Measurements from ENCODE around the gene CHI3L1. TPM values are rescaled to one million over a fixed set of nuclear protein-coding genes. Genes with fewer than 3 reads are reported as not detected.

Gene CHI3L1
- total and polyA plus RNA-seq, 10 donors = 2.7 to 41.2 (median 15.5) TPM

DNA sequence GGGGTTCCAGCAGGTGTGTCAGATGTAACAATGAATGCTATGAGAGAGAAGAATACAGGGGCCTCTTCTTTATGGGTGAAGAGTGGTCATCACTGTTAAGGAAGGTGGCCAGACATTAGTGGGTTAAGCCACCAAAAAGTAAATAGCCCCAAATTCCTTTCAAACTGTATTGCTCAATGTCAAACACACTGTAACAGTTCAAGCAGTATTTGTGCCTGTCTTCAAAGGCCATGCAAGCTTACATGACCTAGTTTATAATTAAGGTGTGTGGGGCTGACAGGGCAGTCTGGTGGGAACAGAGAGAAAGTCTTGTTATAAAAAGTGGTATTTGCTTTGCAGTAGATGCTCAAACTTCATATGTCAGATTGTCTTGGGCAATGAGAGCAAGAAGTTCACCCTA, 24.5 kb upstream of the CHI3L1 start:
- TF ChIP-seq POLR2AphosphoS5 (IDR thresholded peaks at IDR 0.05) (no peak), POLR2A (IDR thresholded peaks at IDR 0.05) (no peak)
- TF ChIP-seq, protein P1, sequence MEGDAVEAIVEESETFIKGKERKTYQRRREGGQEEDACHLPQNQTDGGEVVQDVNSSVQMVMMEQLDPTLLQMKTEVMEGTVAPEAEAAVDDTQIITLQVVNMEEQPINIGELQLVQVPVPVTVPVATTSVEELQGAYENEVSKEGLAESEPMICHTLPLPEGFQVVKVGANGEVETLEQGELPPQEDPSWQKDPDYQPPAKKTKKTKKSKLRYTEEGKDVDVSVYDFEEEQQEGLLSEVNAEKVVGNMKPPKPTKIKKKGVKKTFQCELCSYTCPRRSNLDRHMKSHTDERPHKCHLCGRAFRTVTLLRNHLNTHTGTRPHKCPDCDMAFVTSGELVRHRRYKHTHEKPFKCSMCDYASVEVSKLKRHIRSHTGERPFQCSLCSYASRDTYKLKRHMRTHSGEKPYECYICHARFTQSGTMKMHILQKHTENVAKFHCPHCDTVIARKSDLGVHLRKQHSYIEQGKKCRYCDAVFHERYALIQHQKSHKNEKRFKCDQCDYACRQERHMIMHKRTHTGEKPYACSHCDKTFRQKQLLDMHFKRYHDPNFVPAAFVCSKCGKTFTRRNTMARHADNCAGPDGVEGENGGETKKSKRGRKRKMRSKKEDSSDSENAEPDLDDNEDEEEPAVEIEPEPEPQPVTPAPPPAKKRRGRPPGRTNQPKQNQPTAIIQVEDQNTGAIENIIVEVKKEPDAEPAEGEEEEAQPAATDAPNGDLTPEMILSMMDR (IDR thresholded peaks at IDR 0.05 in 8 of 11, conservative IDR thresholded peaks at IDR 0.05 in 3 of 11) = no peak
- Histone ChIP-seq H3K4me3 (no peak overlapping the region), H3K27ac (no peak overlapping the region), H3K4me1 (peaks cover 0 to 13% (median 4%) of the 10 kb centered on the region in 6 donors), H3K36me3 (no peaks in the 10 kb centered on the region), H3K27me3 (replicated peaks in 1 of 7) (peaks cover 0 to 2% (median 0%) of the 10 kb centered on the region in 7 donors), H3K9me3 (no peaks in the 10 kb centered on the region)
- DNase-seq = no peak
- intact Hi-C loops (cut with DNase I; ENCODE audit: low total_unique reads) = no loop called here

DNA sequence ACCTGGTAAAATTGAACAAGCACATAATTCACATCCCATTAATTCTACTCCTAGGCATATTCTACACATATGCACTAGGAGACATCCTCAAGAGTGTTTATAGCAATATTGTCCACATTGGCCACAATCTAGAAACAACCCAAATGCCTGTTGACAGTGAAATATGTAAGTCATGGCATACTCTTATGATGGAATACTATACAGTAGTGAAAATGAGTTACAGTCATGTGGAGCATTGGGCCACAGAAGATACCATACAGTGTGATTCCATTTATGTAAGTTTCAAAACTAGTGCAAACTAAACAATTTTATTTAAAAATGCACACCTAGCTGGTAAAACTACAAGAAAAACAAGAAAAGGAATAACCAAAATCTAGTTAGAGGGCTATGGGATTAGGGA, 23.8 kb upstream of the CHI3L1 start:
- DNase-seq = no peak
- no peaks in the 10 kb centered on the region for H3K9me3 ChIP-seq
- H3K36me3 ChIP-seq = no peaks in the 10 kb centered on the region
- H3K27ac ChIP-seq = no peak overlapping the region
- H3K4me1 ChIP-seq = peaks cover 0 to 7% (median 0%) of the 10 kb centered on the region in 6 donors
- no peaks in the 10 kb centered on the region for H3K27me3 ChIP-seq (replicated peaks in 1 of 7)
- TF ChIP-seq POLR2A (IDR thresholded peaks at IDR 0.05) = no peak
- no peak for TF ChIP-seq POLR2AphosphoS5 (IDR thresholded peaks at IDR 0.05)
- TF ChIP-seq, protein P1 (IDR thresholded peaks at IDR 0.05 in 8 of 11, conservative IDR thresholded peaks at IDR 0.05 in 3 of 11) = no peak
- H3K4me3 ChIP-seq = no peak overlapping the region
- intact Hi-C loops (cut with DNase I; ENCODE audit: low total_unique reads) = no loop called here

DNA sequence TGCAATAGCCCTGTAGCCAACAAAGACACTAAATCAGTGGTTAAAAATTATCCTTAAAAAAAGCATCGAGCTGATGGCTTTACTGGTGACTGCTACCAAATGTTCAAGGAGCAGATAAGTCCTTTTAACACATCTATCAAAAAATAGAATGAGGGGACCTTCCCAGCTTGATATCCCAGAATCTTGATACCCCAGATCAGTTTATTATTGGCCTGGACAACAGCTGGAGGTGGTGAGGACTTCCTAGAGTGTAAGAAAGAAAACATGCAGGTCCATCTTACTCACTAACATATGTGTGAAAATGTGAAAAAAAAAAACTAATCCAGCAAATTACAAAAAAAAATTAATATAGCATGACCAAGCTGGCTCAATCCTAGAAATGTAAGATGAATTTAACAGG, 21.7 kb upstream of the CHI3L1 start:
- DNase-seq = no peak
- 77 to 92% (median 87%) methylated on average over 1 of the region's 1 CpG for whole genome bisulfite sequencing, 5 donors
- intact Hi-C loops (cut with DNase I; ENCODE audit: low total_unique reads) = no loop called here
- Histone ChIP-seq H3K9me3 (no peaks in the 10 kb centered on the region), H3K27me3 (replicated peaks in 1 of 7) (no peaks in the 10 kb centered on the region), H3K36me3 (no peaks in the 10 kb centered on the region), H3K27ac (no peak overlapping the region), H3K4me1 (peaks cover 0 to 2% (median under 1%) of the 10 kb centered on the region in 6 donors), H3K4me3 (no peak overlapping the region)
- TF ChIP-seq POLR2A (IDR thresholded peaks at IDR 0.05) = no peak
- TF ChIP-seq, protein P1 (IDR thresholded peaks at IDR 0.05 in 8 of 11, conservative IDR thresholded peaks at IDR 0.05 in 3 of 11) = no peak
- no peak for TF ChIP-seq POLR2AphosphoS5 (IDR thresholded peaks at IDR 0.05)

DNA sequence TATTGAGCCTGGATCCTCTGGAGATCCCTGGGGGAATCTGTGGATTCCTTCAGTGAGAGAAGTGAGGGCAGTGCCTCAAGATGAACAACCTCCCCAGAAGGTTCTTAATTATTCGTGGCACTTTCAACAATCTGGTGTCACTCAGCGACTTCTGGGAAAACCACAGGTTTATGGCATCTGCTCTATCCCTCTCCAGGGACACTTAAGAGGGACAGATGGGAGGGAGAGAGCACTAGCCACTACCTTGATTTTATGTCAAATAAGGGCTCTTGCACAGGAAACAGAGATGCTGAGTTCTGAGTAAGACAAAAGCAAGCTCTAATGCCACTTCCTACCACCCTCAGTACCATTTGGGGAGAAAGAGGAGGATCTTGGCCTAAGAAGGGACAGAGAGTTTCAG, 21.2 kb upstream of the CHI3L1 start:
- WGBS, 5 donors = 55 to 75% (median 64%) methylated on average over 2 of the region's 2 CpGs
- peaks cover 0 to 6% (median 4%) of the 10 kb centered on the region in 6 donors for H3K4me1 ChIP-seq
- TF ChIP-seq, protein P1 (IDR thresholded peaks at IDR 0.05 in 8 of 11, conservative IDR thresholded peaks at IDR 0.05 in 3 of 11) = no peak
- TF ChIP-seq POLR2A (IDR thresholded peaks at IDR 0.05) (no peak), POLR2AphosphoS5 (IDR thresholded peaks at IDR 0.05) (no peak)
- H3K4me3 ChIP-seq = no peak overlapping the region
- DNase-seq = no peak
- H3K9me3 ChIP-seq = no peaks in the 10 kb centered on the region
- H3K27ac ChIP-seq = no peak overlapping the region
- no peaks in the 10 kb centered on the region for H3K36me3 ChIP-seq
- intact Hi-C loops (cut with DNase I; ENCODE audit: low total_unique reads) = no loop called here
- peaks cover 0 to 2% (median 0%) of the 10 kb centered on the region in 7 donors for H3K27me3 ChIP-seq (replicated peaks in 1 of 7)
